Brain microvascular endothelial cell (primary cell): ENCODE measurements around the gene LRP11.

ENCODE experiments used
- DNase-seq: peaks from one replicate; pipeline ENCODE4 v3.0.0-alpha.2; 2020
- H3K27ac ChIP-seq: fragments of 250-450 bp; sonication (Bioruptor Pico); 2 replicates; pipeline ENCODE4 v1.5.1; 2020; ENCODE audit warnings: mild to moderate bottlenecking, moderate library complexity
- H3K27me3 ChIP-seq: fragments of 250-450 bp; sonication (Bioruptor Pico); replicated peaks from 2 replicates; pipeline ENCODE4 v1.5.1; 2020; ENCODE audit warnings: mild to moderate bottlenecking
- H3K36me3 ChIP-seq: fragments of 250-450 bp; sonication (Bioruptor Pico); replicated peaks from 2 replicates; pipeline ENCODE4 v1.5.1; 2020; ENCODE audit warnings: mild to moderate bottlenecking
- H3K4me3 ChIP-seq: 2 replicates; pipeline ENCODE4 v1.5.1; 2011; ENCODE audit warnings: low read depth, mild to moderate bottlenecking, control low read depth, low read length, moderate library complexity
- in situ Hi-C: cut with HindIII; loops from 2 replicates; pipeline ENCODE4 v1.10.0; 2017; ENCODE audit warnings: low sequenced_read_pairs, low pct_ligation_motif_present
- TF ChIP-seq, protein P1 (sequence below): IDR thresholded peaks from 2 replicates; pipeline ENCODE4 v1.5.1; 2011; ENCODE audit warnings: low read depth, mild to moderate bottlenecking, moderate library complexity, low read length, control low read depth, inconsistent platforms; ENCODE audit errors: missing control alignments

The LRP11 gene

DNA sequence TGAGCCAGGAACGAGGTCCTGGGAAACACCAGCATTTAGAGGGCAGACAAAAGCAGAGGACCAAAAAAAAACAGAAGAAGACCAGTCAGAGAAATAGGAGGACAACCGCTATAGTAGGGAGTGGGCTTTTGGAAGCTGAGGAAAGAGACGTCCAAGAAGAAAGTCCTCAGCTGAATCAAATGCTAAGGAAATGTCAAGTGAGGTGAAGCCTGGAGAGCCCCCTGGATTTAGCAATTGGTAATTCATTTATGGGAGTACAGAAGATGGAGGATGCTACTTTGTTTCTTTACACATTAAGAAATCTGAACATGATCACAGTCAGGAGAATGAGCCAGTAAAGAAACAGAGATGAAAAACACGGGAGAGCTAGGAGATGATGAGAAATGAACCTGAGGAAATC lies 41.1 kb downstream of the LRP11 start:
- no peak overlapping the region for H3K4me3 ChIP-seq
- no peaks in the 10 kb centered on the region for H3K27me3 ChIP-seq
- no peak for DNase-seq
- in situ Hi-C loops, result no loop called here
- H3K27ac ChIP-seq, result no peak overlapping the region
- H3K36me3 ChIP-seq, result no peaks in the 10 kb centered on the region
- TF ChIP-seq, protein P1, sequence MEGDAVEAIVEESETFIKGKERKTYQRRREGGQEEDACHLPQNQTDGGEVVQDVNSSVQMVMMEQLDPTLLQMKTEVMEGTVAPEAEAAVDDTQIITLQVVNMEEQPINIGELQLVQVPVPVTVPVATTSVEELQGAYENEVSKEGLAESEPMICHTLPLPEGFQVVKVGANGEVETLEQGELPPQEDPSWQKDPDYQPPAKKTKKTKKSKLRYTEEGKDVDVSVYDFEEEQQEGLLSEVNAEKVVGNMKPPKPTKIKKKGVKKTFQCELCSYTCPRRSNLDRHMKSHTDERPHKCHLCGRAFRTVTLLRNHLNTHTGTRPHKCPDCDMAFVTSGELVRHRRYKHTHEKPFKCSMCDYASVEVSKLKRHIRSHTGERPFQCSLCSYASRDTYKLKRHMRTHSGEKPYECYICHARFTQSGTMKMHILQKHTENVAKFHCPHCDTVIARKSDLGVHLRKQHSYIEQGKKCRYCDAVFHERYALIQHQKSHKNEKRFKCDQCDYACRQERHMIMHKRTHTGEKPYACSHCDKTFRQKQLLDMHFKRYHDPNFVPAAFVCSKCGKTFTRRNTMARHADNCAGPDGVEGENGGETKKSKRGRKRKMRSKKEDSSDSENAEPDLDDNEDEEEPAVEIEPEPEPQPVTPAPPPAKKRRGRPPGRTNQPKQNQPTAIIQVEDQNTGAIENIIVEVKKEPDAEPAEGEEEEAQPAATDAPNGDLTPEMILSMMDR, result peak; percentile 31

DNA sequence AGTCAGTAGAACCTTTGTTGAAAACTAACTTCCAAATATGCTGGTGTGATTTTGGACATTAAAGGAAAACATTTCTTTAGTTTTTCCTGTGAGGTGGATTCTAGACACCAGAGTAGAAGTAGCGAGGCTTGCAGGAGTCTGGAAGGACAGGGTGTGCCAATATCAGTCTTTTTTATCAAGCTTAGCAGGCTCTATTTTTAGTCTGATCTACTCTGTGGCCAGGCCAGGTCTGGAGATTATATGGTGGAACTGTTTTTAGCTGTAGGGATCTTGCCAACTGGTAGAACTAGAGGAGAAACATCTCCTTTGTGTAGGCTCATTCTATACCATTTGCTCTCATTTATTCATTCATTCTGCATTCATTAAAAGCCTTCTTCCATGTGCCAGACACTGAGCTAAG lies 42.7 kb downstream of the LRP11 start:
- no peak for DNase-seq
- Histone ChIP-seq H3K36me3 (no peaks in the 10 kb centered on the region), H3K4me3 (no peak overlapping the region), H3K27ac (no peak overlapping the region), H3K27me3 (no peaks in the 10 kb centered on the region)
- TF ChIP-seq, protein P1, result no peak
- in situ Hi-C loops, result no loop called here

DNA sequence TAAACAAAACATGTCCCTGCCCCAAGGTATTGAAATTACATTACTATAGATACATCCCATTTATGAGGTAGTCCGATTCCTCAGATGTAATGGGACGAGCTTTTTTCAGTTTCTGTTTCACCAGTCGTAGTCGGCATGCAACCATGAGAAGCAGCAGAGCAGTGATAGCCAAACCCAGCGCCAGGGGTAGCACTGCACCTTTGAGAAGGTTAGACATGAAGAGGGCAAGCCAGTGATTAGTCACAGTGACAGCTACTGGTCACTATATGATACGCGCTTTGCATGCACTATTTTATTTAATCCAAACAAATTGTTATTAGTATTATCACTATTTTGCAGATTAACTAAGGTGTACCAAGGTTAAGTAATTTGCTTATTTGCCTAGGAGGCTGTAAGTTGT lies 43.7 kb downstream of the LRP11 start:
- TF ChIP-seq, protein P1, result no peak
- Histone ChIP-seq H3K27me3 (no peaks in the 10 kb centered on the region), H3K4me3 (no peak overlapping the region), H3K36me3 (no peaks in the 10 kb centered on the region), H3K27ac (no peak overlapping the region)
- in situ Hi-C loops, result no loop called here
- no peak for DNase-seq

DNA sequence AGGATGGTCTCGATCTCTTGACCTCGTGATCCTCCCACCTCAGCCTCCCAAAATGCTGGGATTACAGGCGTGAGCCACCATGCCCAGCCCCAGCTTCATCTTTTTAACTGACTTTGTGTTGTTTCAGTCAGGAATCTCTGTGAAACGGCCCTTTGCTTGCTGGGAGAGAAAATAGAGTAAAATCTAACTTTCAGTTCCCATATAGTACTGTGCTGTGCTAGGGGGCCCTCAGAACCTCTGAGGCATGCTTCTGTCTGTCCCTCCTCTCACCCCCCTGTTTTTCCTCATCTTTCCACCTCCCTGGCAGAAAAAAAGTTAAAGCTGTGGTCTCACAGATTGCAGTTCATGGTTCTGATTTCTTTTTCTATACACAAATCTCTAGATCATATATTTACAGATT lies 48.4 kb downstream of the LRP11 start:
- no peak for DNase-seq
- Histone ChIP-seq H3K36me3 (peaks cover 6% of the 10 kb centered on the region), H3K4me3 (no peak overlapping the region), H3K27ac (no peak overlapping the region), H3K27me3 (no peaks in the 10 kb centered on the region)
- in situ Hi-C loops, result no loop called here
- TF ChIP-seq, protein P1, result no peak

DNA sequence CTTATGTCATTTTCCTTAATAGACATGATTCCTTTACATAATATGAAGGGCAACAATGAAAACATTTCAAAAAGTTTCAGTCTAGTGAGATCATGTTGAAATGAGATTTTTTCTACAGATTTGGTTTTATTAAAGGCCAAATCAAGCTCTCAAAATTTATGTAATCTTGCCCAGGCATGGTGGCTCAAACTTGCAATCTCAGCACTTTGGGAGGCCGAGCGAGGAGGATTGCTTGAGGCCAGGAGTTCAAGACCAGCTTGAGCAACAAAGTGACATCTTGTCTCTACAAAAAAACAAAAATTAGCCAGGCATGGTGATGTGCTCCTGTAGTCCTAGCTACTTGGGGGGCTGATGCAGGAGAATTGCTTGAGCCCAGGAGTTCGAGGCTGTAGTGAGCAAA lies 50.8 kb downstream of the LRP11 start:
- Histone ChIP-seq H3K4me3 (no peak overlapping the region), H3K27me3 (no peaks in the 10 kb centered on the region), H3K27ac (no peak overlapping the region), H3K36me3 (peaks cover 6% of the 10 kb centered on the region)
- in situ Hi-C loops, result no loop called here
- TF ChIP-seq, protein P1, result no peak
- no peak for DNase-seq

DNA sequence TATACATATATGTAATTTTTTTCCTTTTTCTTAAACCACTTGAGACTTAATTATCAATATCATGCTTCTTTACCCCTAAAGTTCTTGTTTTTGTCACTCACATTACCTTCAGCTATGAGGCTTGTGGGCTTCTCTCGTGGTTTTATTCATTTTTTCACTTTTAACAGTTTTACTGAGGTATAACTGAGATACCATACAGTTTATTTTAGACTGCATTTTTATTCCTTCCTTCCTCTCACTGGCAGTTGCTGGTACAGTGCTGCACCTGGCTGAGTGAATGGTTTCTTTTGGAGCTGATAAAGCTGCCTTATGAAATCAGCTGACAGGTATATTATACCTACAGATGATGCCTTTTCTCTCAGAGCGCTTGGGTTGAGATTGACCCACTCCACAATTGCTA lies 54.4 kb downstream of the LRP11 start:
- Histone ChIP-seq H3K27me3 (no peaks in the 10 kb centered on the region), H3K27ac (no peak overlapping the region), H3K36me3 (peaks cover 6% of the 10 kb centered on the region), H3K4me3 (no peak overlapping the region)
- DNase-seq, result no peak
- in situ Hi-C loops, result no loop called here
- TF ChIP-seq, protein P1, result no peak
